PC-3 (cell line): Measurements from ENCODE around the gene ZRANB1. TPM values are rescaled to one million over a fixed set of nuclear protein-coding genes. Genes with fewer than 3 reads are reported as not detected.

Source experiments
- ATAC-seq: fragments of 200-7000 bp; cut with Tn5 transposase; 2 replicates; pipeline ENCODE4 v1.9.1; 2020; ENCODE audit warnings: mild to moderate bottlenecking, moderate library complexity
- BruUV-seq: library from RNA; stranded (reverse); fragments of 400-500 nt; replicated peaks from 2 replicates; lab custom pipeline; 2021; lab: Mats Ljungman, UMichigan
- CTCF ChIA-PET: fragments of 300-600 bp; sonication (Branson Sonifier 250); formaldehyde crosslinking; loops from one replicate; lab custom pipeline; 2022; ENCODE audit warnings: antibody characterized with exemption; lab: Charles Lee
- POLR2A ChIA-PET: fragments of 300-600 bp; sonication (Branson Sonifier 250); formaldehyde crosslinking; loops from one replicate; lab custom pipeline; 2022; ENCODE audit warnings: antibody characterized with exemption; ENCODE audit not compliant: unreplicated experiment; lab: Charles Lee
- DNase-seq: peaks from one replicate; pipeline ENCODE4 v3.0.0-alpha.2; 2015
- H2AFZ ChIP-seq: fragments of 300-600 bp; sonication (generic); 2 replicates; pipeline ENCODE4 v1.6.0; 2016; ENCODE audit warnings: antibody characterized with exemption, low read length
- H3F3A ChIP-seq: fragments of 300-600 bp; sonication (generic); one replicate; pipeline ENCODE4 v1.6.0; 2017; ENCODE audit warnings: antibody characterized with exemption, low read length, control low read depth, mild to moderate bottlenecking; ENCODE audit not compliant: unreplicated experiment
- H3K27ac ChIP-seq: fragments of 300-600 bp; sonication (generic); 2 replicates; pipeline ENCODE4 v1.5.1; 2016; ENCODE audit warnings: mild to moderate bottlenecking, low read length
- H3K27me3 ChIP-seq: fragments of 300-600 bp; sonication (generic); 2 replicates; pipeline ENCODE4 v1.6.1; 2016; ENCODE audit warnings: low read length, mixed read lengths
- H3K36me3 ChIP-seq: fragments of 300-600 bp; sonication (generic); 2 replicates; pipeline ENCODE4 v1.6.1; 2016; ENCODE audit warnings: low read depth, mixed run types, low read length, mixed read lengths
- H3K4me1 ChIP-seq: fragments of 300-600 bp; sonication (generic); 2 replicates; pipeline ENCODE4 v1.5.1; 2016; ENCODE audit warnings: low read length; ENCODE audit not compliant: insufficient read depth
- H3K4me2 ChIP-seq: fragments of 300-600 bp; sonication (generic); 2 replicates; pipeline ENCODE4 v1.6.0; 2016; ENCODE audit warnings: low read length
- H3K4me3 ChIP-seq: fragments of 300-600 bp; sonication (generic); 2 replicates; pipeline ENCODE4 v1.5.1; 2016; ENCODE audit warnings: mild to moderate bottlenecking, low read length, mixed read lengths
- H3K79me2 ChIP-seq: fragments of 300-600 bp; sonication (generic); 2 replicates; pipeline ENCODE4 v1.6.1; 2017; ENCODE audit warnings: low read length, mixed read lengths
- H3K9ac ChIP-seq: fragments of 300-600 bp; sonication (generic); 2 replicates; pipeline ENCODE4 v1.6.0; 2016; ENCODE audit warnings: mild to moderate bottlenecking, low read length
- H3K9me2 ChIP-seq: fragments of 300-600 bp; sonication (generic); replicated peaks from 2 replicates; pipeline ENCODE4 v1.6.1; 2016; ENCODE audit warnings: mixed run types, low read length, mixed read lengths
- H3K9me3 ChIP-seq: fragments of 300-600 bp; sonication (generic); 2 replicates; pipeline ENCODE4 v1.6.1; 2016; ENCODE audit warnings: low read length, mixed read lengths
- H4K20me1 ChIP-seq: fragments of 300-600 bp; sonication (generic); 2 replicates; pipeline ENCODE4 v1.6.1; 2016; ENCODE audit warnings: low read length, mixed read lengths
- CTCF ChIP-seq: fragments of 300-600 bp; sonication (generic); conservative IDR thresholded peaks from 2 replicates; pipeline ENCODE4 v1.5.1; 2017; ENCODE audit warnings: antibody characterized with exemption, low read depth, mild to moderate bottlenecking, low read length
- EZH2 ChIP-seq: fragments of 300-600 bp; sonication (generic); IDR thresholded peaks from one replicate; pipeline ENCODE4 v1.6.1; 2017; ENCODE audit warnings: antibody characterized with exemption, mild to moderate bottlenecking, low read length; ENCODE audit not compliant: unreplicated experiment
- EZH2phosphoT487 ChIP-seq: fragments of 300-600 bp; sonication (generic); IDR thresholded peaks from 2 replicates; pipeline ENCODE4 v1.6.1; 2018; ENCODE audit warnings: mild to moderate bottlenecking, antibody characterized with exemption, low read length, borderline replicate concordance
- intact Hi-C: fragments of 100-400 bp; cut with micrococcal nuclease; formaldehyde crosslinking; loops from 2 replicates; pipeline ENCODE4 v1.9.0; 2023
- total RNA-seq: library from RNA; depleted of rRNA; stranded (reverse); fragments of >200 nt; gene quantifications from 2 replicates; pipeline ENCODE4 v1.2.3, GENCODE V29; 2014

Gene ZRANB1
- total RNA-seq, 1 experiment from 2014 or later: 12.8 TPM

GRCh38 chr10:124972637-124973036 is 30.7 kb downstream of the ZRANB1 start:
- DNase-seq: no peak
- H4K20me1 ChIP-seq: no peaks in the 10 kb centered on the region
- intact Hi-C loops: no loop called here
- H3F3A ChIP-seq: no peaks in the 10 kb centered on the region
- H3K9me2 ChIP-seq: no peaks in the 10 kb centered on the region
- H3K4me2 ChIP-seq: no peak overlapping the region
- no peaks in the 10 kb centered on the region for H3K4me1 ChIP-seq
- ChIA-PET POLR2A (no interaction called here), CTCF (no interaction called here)
- H3K4me3 ChIP-seq: no peak overlapping the region
- H3K36me3 ChIP-seq: peaks cover 5% of the 10 kb centered on the region
- no peak overlapping the region for H2AFZ ChIP-seq
- no peaks in the 10 kb centered on the region for H3K27me3 ChIP-seq
- peaks cover 9% of the 10 kb centered on the region; the same call in 1 of the 2 replicates for H3K79me2 ChIP-seq
- no peak for ATAC-seq
- no TSS peak for BruUV-seq
- no peak overlapping the region for H3K27ac ChIP-seq
- H3K9ac ChIP-seq: no peak overlapping the region
- no peaks in the 10 kb centered on the region for H3K9me3 ChIP-seq
- TF ChIP-seq CTCF (no peak), EZH2 (no peak), EZH2phosphoT487 (no peak)

DNA sequence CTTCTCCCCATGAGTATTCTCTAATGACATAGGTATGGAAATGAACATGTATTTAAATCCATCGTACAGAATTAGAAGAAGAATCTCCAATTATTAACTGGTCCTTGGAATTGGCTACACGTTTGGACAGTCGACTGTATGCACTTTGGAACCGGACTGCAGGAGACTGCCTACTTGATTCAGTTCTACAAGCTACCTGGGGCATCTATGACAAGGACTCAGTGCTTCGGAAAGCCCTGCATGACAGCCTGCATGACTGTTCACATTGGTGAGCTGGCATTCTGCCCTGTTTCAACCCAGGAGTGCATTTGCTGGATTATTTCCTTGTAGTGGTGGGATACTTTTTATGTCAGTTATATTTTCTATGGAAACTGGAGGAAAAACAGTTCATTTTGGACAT is 32.2 kb downstream of the ZRANB1 start:
- no peak for DNase-seq
- ATAC-seq: no peak
- no peak for TF ChIP-seq EZH2phosphoT487
- no peak for TF ChIP-seq EZH2
- Histone ChIP-seq H3K27me3 (no peaks in the 10 kb centered on the region), H3K27ac (no peak overlapping the region), H3K4me2 (no peak overlapping the region), H2AFZ (no peak overlapping the region), H3F3A (no peaks in the 10 kb centered on the region), H3K9me3 (no peaks in the 10 kb centered on the region), H3K79me2 (0 out of 2 replicates have a peak, but pooled peaks cover 6% of the 10 kb centered on the region), H3K9ac (no peak overlapping the region), H3K9me2 (no peaks in the 10 kb centered on the region), H3K36me3 (peaks cover 5% of the 10 kb centered on the region), H3K4me3 (no peak overlapping the region), H4K20me1 (no peaks in the 10 kb centered on the region), H3K4me1 (no peaks in the 10 kb centered on the region)
- POLR2A ChIA-PET: no interaction called here
- CTCF ChIA-PET: no interaction called here
- no TSS peak for BruUV-seq
- intact Hi-C loops: no loop called here

GRCh38 chr10:124975977-124976514 is 34.1 kb downstream of the ZRANB1 start:
- no peaks in the 10 kb centered on the region for H4K20me1 ChIP-seq
- ChIA-PET CTCF (no interaction called here), POLR2A (no interaction called here)
- DNase-seq (no peak), ATAC-seq (no peak)
- H3K27me3 ChIP-seq: no peaks in the 10 kb centered on the region
- H3K4me1 ChIP-seq: no peaks in the 10 kb centered on the region
- H3K9me3 ChIP-seq: no peaks in the 10 kb centered on the region
- H3K4me2 ChIP-seq: no peak overlapping the region
- peaks cover 5% of the 10 kb centered on the region for H3K36me3 ChIP-seq
- TF ChIP-seq EZH2phosphoT487 (no peak), CTCF (no peak), EZH2 (no peak)
- no peak overlapping the region for H3K4me3 ChIP-seq
- no peaks in the 10 kb centered on the region for H3F3A ChIP-seq
- H3K9ac ChIP-seq: no peak overlapping the region
- H2AFZ ChIP-seq: no peak overlapping the region
- no TSS peak for BruUV-seq
- 0 out of 2 replicates have a peak, but pooled peaks cover 6% of the 10 kb centered on the region for H3K79me2 ChIP-seq
- H3K9me2 ChIP-seq: no peaks in the 10 kb centered on the region
- no peak overlapping the region for H3K27ac ChIP-seq
- intact Hi-C loops: no loop called here
